HG03442 (cell line): Measurements from ENCODE around the gene NDRG3.
"Not testable (repeated sequence)": the region's sequence is repeated elsewhere in the genome, so short reads cannot be mapped to it uniquely, and the experiment has no call there.

Source experiments
- ATAC-seq: cut with Tn5 transposase; IDR thresholded peaks from one replicate; pipeline ENCODE4 v1.9.1; 2021; ENCODE audit warnings: mild to moderate bottlenecking, moderate library complexity; ENCODE audit not compliant: unreplicated experiment

NDRG3 gene

DNA sequence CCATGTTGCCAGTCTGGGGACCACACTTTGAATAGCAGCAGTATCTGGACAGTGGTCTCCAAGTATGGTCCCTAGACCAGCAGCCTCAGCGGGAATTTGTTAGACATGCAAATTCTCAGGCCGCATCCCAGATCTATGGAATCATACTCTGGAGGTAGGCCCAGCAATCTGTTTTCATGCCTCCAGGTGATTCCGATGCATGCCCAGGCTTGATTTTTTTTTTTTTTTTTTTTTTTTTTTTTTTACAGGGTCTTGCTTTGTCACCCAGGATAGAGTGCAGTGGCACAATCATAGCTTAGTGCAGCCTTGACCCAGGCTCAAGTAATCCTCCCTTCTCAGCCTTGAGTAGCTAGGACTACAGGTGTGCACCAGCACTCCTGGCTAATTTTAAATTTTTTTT, 99.2 kb downstream of the NDRG3 start:
- no peak for ATAC-seq

DNA sequence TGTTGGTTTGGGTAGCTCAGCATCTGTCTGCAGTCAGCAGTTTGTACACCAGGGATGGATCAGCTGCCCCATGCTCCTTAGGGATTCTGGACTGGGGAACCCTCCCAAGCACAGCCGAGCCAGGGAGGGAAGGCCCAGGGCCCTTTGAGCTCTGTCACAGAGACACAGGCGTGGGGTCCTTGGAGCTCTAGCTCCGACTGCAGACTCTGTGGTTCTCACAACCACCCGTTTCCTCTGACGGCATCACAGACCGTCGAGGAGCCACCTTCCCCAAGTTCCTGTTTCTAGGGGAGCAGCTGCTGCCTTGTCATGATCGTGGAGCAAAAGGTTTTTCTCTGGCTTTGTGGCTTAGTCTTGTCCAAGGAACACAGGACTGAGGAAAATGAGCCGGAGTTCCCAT, 99.9 kb downstream of the NDRG3 start, which contains the start of gene SLA2:
TSS of gene SLA2 (minus strand) at position 199 of the 400 bp plus-strand sequence. CDS start 4,861 bp downstream, outside the sequence.
- ATAC-seq: no peak

DNA sequence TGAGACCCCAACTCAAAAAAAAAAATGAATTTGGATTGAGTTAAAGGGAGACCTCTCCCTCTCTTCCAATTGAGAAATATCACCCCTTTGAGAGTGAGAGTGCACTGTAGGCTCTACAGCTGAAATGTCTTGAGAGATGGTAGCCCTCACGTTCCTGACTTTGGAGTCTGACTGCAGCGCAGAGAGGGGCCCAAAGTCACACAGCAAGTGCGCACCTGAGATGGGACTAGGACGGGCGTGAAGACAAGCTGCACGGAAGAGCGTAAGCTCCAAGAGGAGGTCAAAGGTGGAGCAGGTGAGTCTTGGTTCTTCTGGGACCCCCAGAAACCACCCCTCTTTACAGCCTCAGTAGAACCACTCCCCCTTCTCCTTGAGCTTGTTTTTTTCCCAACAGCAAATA, 100.5 kb downstream of the NDRG3 start:
- no peak for ATAC-seq

DNA sequence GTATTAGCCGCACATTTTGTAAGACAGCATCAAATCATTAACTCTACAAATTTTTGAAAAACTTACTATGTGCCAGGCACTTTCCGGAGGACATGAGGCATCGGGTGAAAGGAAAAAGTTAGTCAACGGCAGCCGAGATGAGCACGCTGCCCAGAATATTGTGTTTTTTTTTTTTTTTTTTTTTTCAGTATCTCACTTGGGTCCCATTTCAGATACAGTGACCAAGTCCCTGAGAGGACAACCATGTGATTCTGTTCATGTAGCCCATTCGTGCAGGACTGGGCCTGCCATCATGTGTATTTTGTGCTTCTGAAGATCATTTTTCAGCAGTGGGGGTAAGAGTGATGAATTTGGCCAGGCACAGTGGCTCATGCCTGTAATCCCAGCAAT, 101.2 kb downstream of the NDRG3 start:
- ATAC-seq: no peak

DNA sequence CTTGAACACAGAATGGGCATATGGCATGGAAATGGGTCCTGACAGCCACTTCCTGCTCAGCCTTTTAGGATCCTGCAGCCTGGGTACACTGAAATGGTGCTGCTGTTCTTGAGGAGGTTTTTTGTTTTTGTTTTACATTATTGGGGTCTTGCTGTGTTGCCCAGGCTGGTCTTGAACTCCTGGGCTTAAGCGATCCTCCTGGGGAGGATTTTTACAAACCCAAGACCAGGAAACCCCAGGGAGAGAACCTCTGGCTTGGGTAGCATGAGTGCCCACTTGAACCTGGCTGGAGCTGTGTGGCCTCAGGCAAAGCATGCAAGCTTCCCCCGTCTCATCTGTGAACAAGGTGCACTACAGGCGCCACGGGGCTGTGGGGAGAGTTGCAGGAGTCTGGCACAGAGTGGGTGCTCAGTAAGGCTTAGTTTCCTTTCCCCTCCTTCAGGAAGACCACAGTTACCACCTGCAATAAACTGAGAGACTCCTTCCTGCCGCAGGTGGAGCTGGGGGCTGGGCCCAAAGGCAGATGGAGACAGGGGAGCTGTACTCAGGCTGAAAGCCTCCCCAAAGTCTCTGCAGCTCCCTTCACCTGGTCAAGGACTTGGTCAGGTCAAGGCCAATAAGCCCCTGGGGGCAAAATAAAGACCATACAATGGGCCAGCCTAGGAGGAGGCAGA, 101.7 kb downstream of the NDRG3 start:
- ATAC-seq: no peak

DNA sequence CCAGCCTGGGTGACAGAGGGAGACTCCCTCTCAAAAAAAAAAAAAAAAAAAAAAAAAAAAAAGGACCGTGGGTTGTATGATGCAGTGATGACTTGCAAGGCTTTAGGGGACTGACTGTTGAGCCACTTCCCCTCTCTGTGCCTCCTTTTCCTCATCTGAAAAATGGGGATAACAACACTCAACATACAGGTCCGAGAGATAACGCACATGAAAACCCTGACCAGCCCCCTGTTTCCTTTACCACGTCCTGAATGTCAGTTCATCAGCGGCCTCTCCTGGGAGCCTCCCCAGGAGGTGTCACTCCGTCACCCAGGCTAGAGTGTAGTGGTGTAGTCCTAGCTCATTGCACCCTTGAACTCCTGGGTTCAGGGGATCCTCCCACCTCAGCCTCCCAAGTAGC, 103.8 kb downstream of the NDRG3 start:
- no peak for ATAC-seq

DNA sequence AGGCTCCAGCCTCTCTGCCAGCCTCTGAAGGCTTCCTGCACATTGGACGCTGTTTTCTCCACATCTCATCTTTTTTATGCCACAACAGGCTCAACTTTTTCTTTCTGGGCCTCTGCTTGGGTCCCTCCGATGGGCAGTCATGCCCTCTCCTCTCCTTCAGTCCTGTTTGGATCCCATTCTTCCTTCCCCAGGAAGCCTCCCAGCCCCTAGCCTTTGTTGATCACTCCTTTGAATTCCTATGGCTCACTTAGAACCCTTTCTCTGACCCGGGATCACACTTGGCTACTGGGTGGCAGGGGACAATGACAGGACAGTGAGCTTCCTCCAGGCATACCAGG, 104.4 kb downstream of the NDRG3 start:
- ATAC-seq: no peak

DNA sequence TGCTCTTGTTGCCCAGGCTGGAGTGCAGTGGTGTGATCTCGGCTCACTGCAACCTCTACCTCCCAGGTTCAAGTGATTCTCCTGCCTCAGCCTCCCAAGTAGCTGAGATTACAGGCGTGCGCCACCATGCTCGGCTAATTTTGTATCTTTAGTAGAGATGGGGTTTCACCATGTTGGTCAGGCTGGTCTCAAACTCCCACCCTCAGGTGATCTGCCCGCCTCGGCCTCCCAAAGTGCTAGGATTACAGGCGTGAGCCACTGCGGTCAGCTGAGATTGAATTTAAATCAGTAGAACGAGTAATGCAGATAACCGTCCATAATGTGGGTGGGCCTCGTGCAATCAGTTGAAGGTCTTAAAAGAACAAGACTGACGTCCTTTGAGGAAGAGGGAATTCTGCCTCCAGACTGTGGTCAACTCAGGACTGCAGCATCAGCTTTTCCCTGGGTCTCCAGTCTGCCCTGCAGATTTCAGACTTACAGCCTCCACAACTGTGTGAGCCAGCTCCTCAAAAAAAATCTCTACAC, 107.0 kb downstream of the NDRG3 start:
- not testable (repeated sequence) for ATAC-seq

DNA sequence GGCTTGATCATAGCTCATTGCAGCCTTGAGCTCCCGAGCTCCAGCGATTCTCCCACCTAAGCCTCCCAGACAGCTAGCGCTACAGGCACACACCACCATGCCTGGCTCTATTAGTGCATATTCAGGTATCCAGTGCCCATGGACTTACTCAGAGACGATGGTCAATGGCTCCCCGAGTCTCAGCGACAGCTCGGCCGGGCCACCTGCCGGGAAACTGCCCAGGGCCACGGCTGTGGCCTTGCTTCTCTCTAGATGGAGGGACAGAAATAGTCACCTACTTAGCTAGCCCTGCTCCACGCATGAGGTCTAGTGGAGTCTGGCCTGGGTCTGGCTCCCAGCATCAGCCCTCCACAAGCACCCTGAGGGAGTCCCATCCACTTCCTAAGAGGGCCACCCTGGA, 111.5 kb downstream of the NDRG3 start:
- no peak for ATAC-seq

DNA sequence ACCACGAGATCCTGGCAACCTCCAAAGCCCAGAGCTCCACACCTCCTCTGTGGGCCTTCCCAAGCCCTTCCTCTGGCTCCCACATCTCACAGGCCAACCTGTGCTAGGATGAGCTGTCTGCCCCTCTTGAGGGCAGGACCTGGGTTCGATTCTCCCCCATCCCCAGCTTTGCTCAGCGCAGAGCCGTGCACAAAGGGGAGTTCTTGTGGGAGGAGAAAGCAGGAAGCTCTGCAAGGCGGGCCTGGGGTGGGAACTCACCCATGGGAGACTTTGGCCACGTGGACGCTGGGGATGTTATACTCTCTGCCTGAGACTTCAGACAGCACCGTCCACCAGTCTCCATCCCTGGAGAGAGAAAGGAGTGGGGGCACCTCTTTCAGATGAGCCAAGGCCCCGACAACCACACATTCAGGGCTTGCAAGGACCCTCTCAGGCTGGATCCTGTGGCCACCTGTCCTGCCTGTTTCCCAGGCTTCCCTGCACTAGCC, 112.6 kb downstream of the NDRG3 start:
- ATAC-seq: no peak

DNA sequence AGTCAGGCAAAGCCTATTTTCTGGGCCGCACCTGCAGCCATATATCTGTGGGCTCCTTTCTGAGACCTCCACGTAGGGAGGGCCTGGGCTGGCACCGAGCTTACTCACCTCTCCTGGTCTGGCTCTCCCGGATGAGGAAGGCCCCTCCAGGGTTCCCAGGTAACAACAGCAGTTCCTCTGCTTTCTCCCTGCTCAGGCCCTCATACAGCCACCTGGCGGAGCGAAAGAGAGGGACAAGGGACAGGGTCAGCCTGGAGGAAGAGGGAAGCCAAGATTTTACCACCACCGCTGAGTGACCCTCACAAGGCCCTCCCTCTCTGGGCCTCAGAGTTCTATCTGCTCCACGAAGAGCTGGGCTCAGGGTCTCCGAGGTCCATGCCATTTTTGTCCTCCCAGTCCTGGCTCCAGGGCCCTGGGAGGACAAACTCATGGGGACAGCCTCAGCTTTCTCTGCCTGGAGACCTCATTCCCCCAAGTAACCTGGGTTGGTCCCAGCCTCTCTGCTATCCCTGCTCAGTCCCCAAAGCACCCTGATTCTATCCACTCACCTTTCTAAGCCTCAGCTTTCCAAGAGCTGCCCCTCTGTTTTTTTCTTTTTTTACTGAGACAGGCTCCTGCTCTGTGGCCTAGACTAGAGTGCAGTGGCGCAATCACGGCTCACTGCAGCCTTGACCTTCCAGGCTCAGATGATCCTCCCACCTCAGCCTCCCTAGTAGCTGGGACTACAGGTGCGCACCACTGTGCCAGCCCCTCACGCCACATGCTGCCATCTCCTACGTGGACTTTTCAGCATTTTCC, 113.2 kb downstream of the NDRG3 start:
- no peak for ATAC-seq

DNA sequence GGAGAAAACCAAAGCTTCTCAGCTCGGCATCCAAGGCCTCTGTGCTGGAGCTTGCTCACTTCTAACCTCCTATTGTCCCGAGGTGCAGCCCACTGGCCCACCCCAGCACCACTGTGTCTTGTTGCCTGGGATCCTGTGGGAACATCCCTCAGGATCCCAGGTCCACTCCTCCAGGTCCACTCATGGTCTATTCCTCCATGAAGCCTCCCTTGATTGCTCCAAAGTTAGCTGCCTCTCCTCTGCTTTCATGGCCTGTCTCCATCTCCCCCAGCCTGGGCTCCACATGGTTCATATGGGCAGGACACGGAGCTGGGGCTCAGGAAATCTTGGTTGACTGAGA, 113.8 kb downstream of the NDRG3 start:
- no peak for ATAC-seq

DNA sequence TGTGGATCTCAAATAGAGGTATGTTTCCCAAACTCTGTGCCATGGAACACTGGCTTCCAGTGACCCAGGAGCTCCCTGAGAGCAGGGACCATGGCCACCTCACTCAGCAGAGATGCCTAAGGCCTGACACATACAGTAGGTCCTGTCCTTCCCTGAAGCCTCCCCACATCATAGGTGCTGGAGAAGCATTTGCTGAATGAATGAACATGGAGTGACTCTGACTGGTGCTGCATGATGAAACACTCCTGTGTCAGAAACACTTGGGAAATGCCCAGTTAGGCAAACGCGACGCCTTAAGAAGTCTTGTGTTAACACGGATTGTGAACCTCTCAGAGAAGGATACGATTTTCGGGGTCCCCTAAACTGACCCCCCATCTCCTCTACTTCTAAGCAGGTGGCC, 114.2 kb downstream of the NDRG3 start:
- ATAC-seq: no peak

DNA sequence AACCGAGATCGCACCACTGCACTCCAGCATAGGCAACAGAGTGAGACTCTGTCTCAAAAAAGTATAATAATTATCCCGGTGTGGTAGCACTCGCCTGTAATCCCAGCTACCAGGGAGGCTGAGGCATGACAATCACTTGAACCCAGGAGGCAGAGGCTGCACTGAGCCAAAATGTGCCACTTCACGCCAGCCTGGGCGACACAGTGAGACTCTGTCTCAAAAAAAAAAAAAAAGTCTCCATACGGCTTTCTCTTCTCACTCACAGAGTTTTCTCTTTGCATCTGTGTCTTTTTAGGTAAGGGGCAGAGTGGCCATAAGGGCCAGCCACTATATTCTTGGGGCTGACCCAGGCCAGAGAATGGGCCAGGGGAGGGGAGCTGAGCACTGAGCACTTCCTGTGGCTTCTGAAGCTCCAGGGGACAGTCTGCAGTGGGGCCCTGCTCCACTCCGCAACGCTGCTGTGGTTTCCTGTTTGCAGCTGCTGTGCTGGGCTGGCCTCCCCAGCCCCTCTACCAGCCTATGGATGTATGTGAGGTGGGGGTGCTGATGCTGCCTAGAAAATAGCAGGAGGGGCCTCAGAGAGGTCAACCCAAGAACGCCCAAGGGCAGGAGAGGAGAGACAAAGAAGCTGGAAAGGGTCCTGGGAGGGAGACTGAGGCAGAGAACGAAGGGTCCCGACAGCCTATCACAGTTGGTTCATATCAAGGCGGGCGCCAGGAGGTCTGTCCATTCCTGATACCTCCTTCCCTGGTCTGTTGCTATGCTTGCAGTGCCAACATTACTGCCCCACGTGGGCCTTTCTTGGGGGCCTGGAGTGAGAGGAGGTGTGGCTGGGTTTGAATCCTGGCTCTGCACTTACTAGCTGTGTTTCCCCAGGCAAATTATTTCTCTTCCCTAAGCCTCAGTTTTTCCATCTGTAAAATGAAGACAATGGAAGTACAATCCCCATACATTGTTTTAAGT, 115.9 kb downstream of the NDRG3 start:
- no peak for ATAC-seq

DNA sequence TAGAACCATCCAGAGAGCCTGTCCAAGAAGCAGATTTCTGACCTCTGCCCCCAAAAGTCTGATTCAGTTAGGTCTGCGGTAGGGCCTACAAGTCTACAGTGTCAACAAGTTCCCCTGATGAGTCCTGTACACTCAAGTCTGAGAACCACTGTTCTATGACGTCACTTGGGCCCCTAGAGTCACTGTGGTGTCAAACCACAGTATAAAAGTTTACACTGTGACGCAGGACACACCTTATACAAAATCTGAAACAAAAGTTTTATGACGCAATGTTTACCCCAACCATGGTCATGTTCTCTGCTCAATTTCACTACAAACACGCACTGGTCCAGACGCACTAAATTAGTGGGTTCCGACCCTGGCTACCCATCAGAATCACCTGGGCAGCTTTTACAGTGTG, 117.8 kb downstream of the NDRG3 start:
- ATAC-seq: no peak

DNA sequence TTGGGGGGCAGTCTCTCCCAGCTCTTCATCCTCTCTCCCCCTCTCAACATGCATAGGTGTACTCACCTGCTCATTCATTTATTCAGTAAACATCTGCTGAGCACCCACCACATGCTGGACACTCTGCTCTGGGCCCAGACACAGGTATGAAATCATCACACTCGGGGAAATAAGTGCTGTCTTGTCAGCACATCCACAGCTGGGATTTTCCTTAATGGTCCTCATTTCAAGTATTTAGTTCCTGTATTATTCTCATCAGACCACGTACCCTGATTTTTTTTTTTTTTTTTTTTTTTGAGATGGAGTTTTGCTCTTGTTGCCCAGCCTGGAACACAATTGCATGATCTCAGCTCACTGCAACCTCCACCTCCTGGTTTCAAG, 121.0 kb downstream of the NDRG3 start:
- no peak for ATAC-seq

DNA sequence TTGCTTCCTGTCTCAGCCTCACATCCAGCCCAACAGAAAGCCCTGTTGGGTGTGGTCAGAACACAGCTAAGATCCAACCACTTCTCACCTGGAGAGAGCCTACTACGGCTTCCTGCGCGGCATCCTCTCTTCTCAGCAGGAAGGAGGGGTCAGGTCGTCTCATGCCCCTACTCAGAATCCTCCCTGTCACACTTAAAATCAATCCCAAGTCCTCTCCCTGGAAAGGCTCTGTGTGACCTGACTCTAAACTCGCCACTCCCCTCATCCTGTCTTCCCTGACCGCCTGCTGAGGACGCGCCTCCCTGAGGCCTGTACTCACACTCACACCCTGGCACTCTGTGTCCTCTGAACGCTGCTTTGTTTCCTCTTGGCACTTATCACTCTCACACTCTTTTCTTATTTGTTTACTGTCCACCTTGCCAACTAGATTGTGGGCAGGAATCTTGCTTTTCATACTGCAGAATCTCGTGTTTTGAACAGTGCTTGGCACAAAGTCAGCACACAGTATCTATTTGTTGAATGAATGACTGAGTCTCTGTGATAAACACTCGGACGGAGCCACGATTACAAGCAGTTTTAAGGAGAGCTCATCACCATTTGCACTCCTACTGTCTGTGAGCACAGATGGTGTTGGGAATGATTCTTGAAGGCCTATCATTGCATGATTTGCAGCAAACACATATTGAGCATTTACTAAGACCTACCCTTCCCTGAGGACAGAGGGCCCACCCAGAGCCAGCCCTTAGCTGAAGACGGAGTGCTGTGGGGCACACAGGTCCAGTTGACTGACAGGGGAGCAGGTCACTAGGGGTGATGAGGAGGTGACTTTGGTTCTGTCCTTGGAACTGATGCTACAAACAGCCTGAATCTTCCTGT, 121.6 kb downstream of the NDRG3 start:
- no peak for ATAC-seq

DNA sequence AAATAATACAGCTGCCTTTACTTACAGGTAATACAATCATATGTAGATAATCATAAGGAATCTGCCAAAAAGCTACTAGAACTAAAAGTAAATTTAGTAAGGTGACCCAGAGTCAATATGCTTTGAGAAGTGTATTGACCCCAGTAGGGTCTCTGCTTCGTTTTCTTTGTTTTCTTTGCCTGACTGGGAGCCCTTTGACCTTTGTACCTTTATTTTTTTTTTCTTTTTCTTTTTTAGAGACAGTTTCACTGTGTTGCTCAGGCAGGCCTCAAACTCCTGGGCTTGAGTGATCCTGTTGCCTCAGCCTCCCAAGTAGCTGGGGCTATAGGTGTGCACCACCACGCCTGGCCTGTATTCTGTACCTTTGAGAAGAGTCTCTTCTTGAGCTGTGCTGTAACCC, 122.4 kb downstream of the NDRG3 start:
- no peak for ATAC-seq

DNA sequence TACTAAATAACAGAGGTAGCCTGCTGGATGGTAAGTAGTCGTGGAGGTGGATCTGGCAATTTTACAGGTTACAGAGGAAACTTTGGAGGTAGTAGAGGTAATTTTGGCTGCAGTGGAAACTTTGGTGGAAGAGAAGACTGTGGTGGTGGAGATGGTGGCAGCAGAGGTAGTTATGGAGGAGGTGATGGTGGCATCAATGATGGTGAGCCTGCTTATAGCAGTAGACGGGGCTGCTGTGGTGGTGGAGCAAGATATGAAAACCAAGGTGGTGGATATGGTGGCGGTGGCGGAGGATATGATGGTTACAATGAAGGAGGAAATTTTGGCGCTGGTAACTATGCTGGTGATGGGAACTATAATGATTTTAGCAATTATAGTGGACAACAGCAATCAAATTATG, 125.0 kb downstream of the NDRG3 start:
- ATAC-seq: no peak
